NT2/D1 (cell line): ENCODE measurements around the gene EPHA4.

Source experiments
- DNase-seq: peaks from one replicate; pipeline ENCODE4 v3.0.0-alpha.2; 2011; ENCODE audit warnings: low read depth, low spot score
- H3K27me3 ChIP-seq: 2 replicates; pipeline ENCODE4 v1.6.0; 2011; ENCODE audit warnings: mild to moderate bottlenecking; ENCODE audit not compliant: insufficient read length, insufficient read depth
- H3K36me3 ChIP-seq: 2 replicates; pipeline ENCODE4 v1.6.1; 2011; ENCODE audit warnings: mild to moderate bottlenecking, low read length, mixed read lengths; ENCODE audit not compliant: insufficient read depth, insufficient read length
- H3K4me1 ChIP-seq: 2 replicates; pipeline ENCODE4 v1.5.1; 2011; ENCODE audit not compliant: insufficient read depth, insufficient read length
- H3K4me3 ChIP-seq: 2 replicates; pipeline ENCODE4 v1.5.1; 2011; ENCODE audit warnings: low read depth; ENCODE audit not compliant: insufficient read length
- H3K9ac ChIP-seq: 2 replicates; pipeline ENCODE4 v1.6.0; 2011; ENCODE audit warnings: low read depth; ENCODE audit not compliant: insufficient read length
- H3K9me3 ChIP-seq: 2 replicates; pipeline ENCODE4 v1.5.1; 2011; ENCODE audit warnings: mild to moderate bottlenecking, low read length; ENCODE audit not compliant: insufficient read depth
- SUZ12 ChIP-seq: IDR thresholded peaks from 2 replicates; pipeline ENCODE4 v1.6.1; 2011; ENCODE audit not compliant: insufficient read length, insufficient read depth; ENCODE audit errors: extremely low read depth
- YY1 ChIP-seq: IDR thresholded peaks from 2 replicates; pipeline ENCODE4 v1.6.1; 2011; ENCODE audit not compliant: insufficient read length, insufficient read depth
- ZNF274 ChIP-seq: IDR thresholded peaks from 2 replicates; pipeline ENCODE4 v1.6.1; 2011; ENCODE audit warnings: mild to moderate bottlenecking, low read depth, low read length

EPHA4 gene

GRCh38 chr2:221405521-221405920, 166.6 kb downstream of the EPHA4 start:
- TF ChIP-seq SUZ12 = no peak
- TF ChIP-seq ZNF274 = no peak
- TF ChIP-seq YY1 = no peak
- Histone ChIP-seq H3K9ac (no peak overlapping the region), H3K4me1 (no peaks in the 10 kb centered on the region), H3K9me3 (0 out of 2 replicates have a peak, but pooled peaks cover 4% of the 10 kb centered on the region), H3K36me3 (no peaks in the 10 kb centered on the region), H3K27me3 (no peaks in the 10 kb centered on the region), H3K4me3 (no peak overlapping the region)
- no peak for DNase-seq

GRCh38 chr2:221402072-221402471, 170.0 kb downstream of the EPHA4 start:
- TF ChIP-seq SUZ12 = no peak
- TF ChIP-seq ZNF274 = no peak
- TF ChIP-seq YY1 = no peak
- Histone ChIP-seq H3K9me3 (no peaks in the 10 kb centered on the region), H3K36me3 (no peaks in the 10 kb centered on the region), H3K27me3 (no peaks in the 10 kb centered on the region), H3K4me3 (no peak overlapping the region), H3K9ac (no peak overlapping the region), H3K4me1 (no peaks in the 10 kb centered on the region)
- no peak for DNase-seq

GRCh38 chr2:221400411-221400810, 171.7 kb downstream of the EPHA4 start:
- Histone ChIP-seq H3K4me3 (no peak overlapping the region), H3K9me3 (no peaks in the 10 kb centered on the region), H3K9ac (no peak overlapping the region), H3K36me3 (no peaks in the 10 kb centered on the region), H3K27me3 (no peaks in the 10 kb centered on the region), H3K4me1 (no peaks in the 10 kb centered on the region)
- no peak for DNase-seq
- TF ChIP-seq YY1 (no peak), SUZ12 (no peak), ZNF274 (no peak)

- H3K9me3 ChIP-seq = no peaks in the 10 kb centered on the region
These were observed 172.9 kb downstream of the EPHA4 start for GRCh38 chr2:221399183-221399582.

GRCh38 chr2:221397187-221397586, 174.9 kb downstream of the EPHA4 start:
- no peaks in the 10 kb centered on the region for H3K27me3 ChIP-seq
- H3K36me3 ChIP-seq = no peaks in the 10 kb centered on the region
- no peaks in the 10 kb centered on the region for H3K9me3 ChIP-seq
- H3K4me1 ChIP-seq = no peaks in the 10 kb centered on the region
- TF ChIP-seq SUZ12 = no peak
- H3K9ac ChIP-seq = no peak overlapping the region
- no peak for DNase-seq
- H3K4me3 ChIP-seq = no peak overlapping the region

More at GRCh38 chr2:221399183-221399582, 172.9 kb downstream of the EPHA4 start:
- Histone ChIP-seq H3K27me3 (no peaks in the 10 kb centered on the region), H3K4me1 (no peaks in the 10 kb centered on the region), H3K9ac (no peak overlapping the region), H3K4me3 (no peak overlapping the region), H3K36me3 (no peaks in the 10 kb centered on the region)
- DNase-seq = no peak
- TF ChIP-seq SUZ12 (no peak), YY1 (no peak), ZNF274 (no peak)

GRCh38 chr2:221392228-221392881, 179.7 kb downstream of the EPHA4 start:
- TF ChIP-seq ZNF274 (no peak), SUZ12 (no peak), YY1 (no peak)
- Histone ChIP-seq H3K9ac (no peak overlapping the region), H3K4me1 (no peaks in the 10 kb centered on the region), H3K36me3 (no peaks in the 10 kb centered on the region), H3K4me3 (no peak overlapping the region), H3K27me3 (no peaks in the 10 kb centered on the region), H3K9me3 (no peaks in the 10 kb centered on the region)
- no peak for DNase-seq

DNA sequence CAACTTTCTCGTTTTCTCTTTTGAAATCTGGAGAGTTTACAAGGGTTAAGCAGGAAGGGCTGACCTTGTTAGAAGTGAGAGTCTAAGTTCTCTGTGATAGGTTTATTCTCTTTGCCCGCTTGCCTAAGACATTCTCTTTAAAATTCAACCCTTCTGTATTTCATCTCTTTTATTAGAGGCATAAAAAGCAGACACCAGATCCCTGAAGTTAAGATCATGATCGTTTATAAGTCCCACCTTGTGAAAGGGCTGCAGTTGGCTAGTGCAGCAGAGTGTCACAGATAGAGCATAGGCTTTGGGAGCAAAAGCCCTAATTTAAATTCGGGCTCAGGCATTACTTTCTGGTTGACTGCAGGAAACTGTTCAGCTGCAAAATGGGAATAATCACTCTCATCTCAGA, 181.2 kb downstream of the EPHA4 start:
- Histone ChIP-seq H3K36me3 (no peaks in the 10 kb centered on the region), H3K9me3 (no peaks in the 10 kb centered on the region), H3K4me3 (no peak overlapping the region), H3K27me3 (no peaks in the 10 kb centered on the region), H3K9ac (no peak overlapping the region), H3K4me1 (no peaks in the 10 kb centered on the region)
- TF ChIP-seq YY1 = no peak
- TF ChIP-seq ZNF274 = no peak
- no peak for TF ChIP-seq SUZ12
- no peak for DNase-seq

GRCh38 chr2:221389904-221390303, 182.2 kb downstream of the EPHA4 start:
- H3K4me3 ChIP-seq = no peak overlapping the region
- TF ChIP-seq SUZ12 (no peak), ZNF274 (no peak), YY1 (no peak)
- no peaks in the 10 kb centered on the region for H3K36me3 ChIP-seq
- H3K9me3 ChIP-seq = no peaks in the 10 kb centered on the region
- no peak for DNase-seq
- no peaks in the 10 kb centered on the region for H3K4me1 ChIP-seq
- H3K9ac ChIP-seq = no peak overlapping the region
- H3K27me3 ChIP-seq = no peaks in the 10 kb centered on the region
